DND-41 (cell line): ENCODE data around the gene SMR3B.

Experiments
- ATAC-seq: fragments of 200-7000 bp; cut with Tn5 transposase; 3 replicates; pipeline ENCODE4 v1.9.1; 2021; ENCODE audit warnings: low read depth; ENCODE audit not compliant: insufficient read depth
- DNase-seq: peaks from one replicate; pipeline ENCODE4 v3.0.0-alpha.2; 2020
- H2AFZ ChIP-seq: 2 replicates; pipeline ENCODE4 v1.6.0; 2012; ENCODE audit warnings: low read depth, low read length
- H3K27ac ChIP-seq: 2 replicates; pipeline ENCODE4 v1.5.1; 2012; ENCODE audit warnings: low read length, inconsistent platforms
- H3K27me3 ChIP-seq: fragments of 200-600 bp; sonication (generic); 2 replicates; pipeline ENCODE4 v1.6.0; 2012; ENCODE audit warnings: low read length, mild to moderate bottlenecking, inconsistent platforms; ENCODE audit not compliant: insufficient read depth, poor library complexity
- H3K36me3 ChIP-seq: 2 replicates; pipeline ENCODE4 v1.5.1; 2012; ENCODE audit warnings: low read length, inconsistent platforms; ENCODE audit not compliant: insufficient read depth
- H3K4me1 ChIP-seq: 2 replicates; pipeline ENCODE4 v1.5.1; 2012; ENCODE audit warnings: mild to moderate bottlenecking, low read length; ENCODE audit not compliant: insufficient read depth
- H3K4me2 ChIP-seq: 2 replicates; pipeline ENCODE4 v1.6.0; 2012; ENCODE audit warnings: mild to moderate bottlenecking, moderate library complexity, low read length, inconsistent platforms; ENCODE audit not compliant: insufficient read depth
- H3K4me3 ChIP-seq, 2 experiments: fragments of 200-600 bp in 1 of 2; shearing (Covaris generic) in 1 of 2; 2 replicates each; pipeline ENCODE4 v1.5.1; 2012 to 2016; ENCODE audit warnings: inconsistent platforms in 2 of 2, low read length in 2 of 2, mild to moderate bottlenecking in 2 of 2, low read depth in 1 of 2, moderate library complexity in 1 of 2
- H3K79me2 ChIP-seq: 2 replicates; pipeline ENCODE4 v1.6.0; 2012; ENCODE audit warnings: low read length, inconsistent platforms; ENCODE audit not compliant: insufficient read depth
- H3K9ac ChIP-seq: 2 replicates; pipeline ENCODE4 v1.6.0; 2012; ENCODE audit warnings: low read depth, mild to moderate bottlenecking, inconsistent platforms, low read length, moderate library complexity
- H3K9me3 ChIP-seq: 2 replicates; pipeline ENCODE4 v1.5.1; 2012; ENCODE audit warnings: low read length, moderate library complexity, mild to moderate bottlenecking, inconsistent platforms; ENCODE audit not compliant: insufficient read depth, severe bottlenecking
- H4K20me1 ChIP-seq: 2 replicates; pipeline ENCODE4 v1.6.0; 2012; ENCODE audit warnings: low read length; ENCODE audit not compliant: insufficient read depth
- EZH2 ChIP-seq: IDR thresholded peaks from 3 replicates; pipeline ENCODE4 v1.6.1; 2012; ENCODE audit warnings: borderline replicate concordance, low read depth, mild to moderate bottlenecking, moderate library complexity, low read length, inconsistent platforms; ENCODE audit not compliant: severe bottlenecking
- TF ChIP-seq, protein P1 (sequence below): IDR thresholded peaks from 2 replicates; pipeline ENCODE4 v1.5.1; 2012; ENCODE audit warnings: borderline replicate concordance, low read length, moderate library complexity, mild to moderate bottlenecking; ENCODE audit not compliant: poor library complexity, severe bottlenecking; ENCODE audit errors: extremely low read depth

Gene SMR3B

DNA sequence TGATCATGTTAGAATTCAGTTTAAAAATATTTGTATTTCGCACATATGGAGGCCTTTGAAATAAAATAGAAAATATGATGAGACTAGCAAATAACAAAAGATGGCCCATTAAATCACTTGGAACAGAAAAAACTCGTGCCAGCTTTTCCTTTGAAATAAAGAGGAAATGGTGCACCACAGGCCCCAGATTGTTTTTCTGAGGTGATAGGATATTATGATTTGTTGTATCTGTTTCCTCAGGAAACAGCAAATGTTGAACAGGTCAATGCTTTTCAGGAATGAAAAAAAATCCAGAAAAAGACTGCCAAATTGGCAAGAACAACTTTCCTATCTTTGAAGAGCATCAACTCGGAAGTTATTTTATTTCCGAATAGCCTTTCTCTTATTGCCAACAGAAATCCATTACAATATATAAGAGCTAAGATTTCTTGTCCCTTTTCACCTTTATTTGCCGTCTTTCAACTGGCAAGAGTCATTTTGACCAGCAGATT, at the start of gene SMR3B:
TSS of gene SMR3B (plus strand) at position 441 of the 491 bp plus-strand sequence. CDS start 1,380 bp downstream, outside the sequence.
- DNase-seq = no peak
- H3K4me2 ChIP-seq = no peak within 1 kb of the TSS
- no peaks in the 10 kb centered on the region for H3K36me3 ChIP-seq
- no peak within 1 kb of the TSS for H3K4me3 ChIP-seq
- no peak for TF ChIP-seq EZH2
- TF ChIP-seq, protein P1, sequence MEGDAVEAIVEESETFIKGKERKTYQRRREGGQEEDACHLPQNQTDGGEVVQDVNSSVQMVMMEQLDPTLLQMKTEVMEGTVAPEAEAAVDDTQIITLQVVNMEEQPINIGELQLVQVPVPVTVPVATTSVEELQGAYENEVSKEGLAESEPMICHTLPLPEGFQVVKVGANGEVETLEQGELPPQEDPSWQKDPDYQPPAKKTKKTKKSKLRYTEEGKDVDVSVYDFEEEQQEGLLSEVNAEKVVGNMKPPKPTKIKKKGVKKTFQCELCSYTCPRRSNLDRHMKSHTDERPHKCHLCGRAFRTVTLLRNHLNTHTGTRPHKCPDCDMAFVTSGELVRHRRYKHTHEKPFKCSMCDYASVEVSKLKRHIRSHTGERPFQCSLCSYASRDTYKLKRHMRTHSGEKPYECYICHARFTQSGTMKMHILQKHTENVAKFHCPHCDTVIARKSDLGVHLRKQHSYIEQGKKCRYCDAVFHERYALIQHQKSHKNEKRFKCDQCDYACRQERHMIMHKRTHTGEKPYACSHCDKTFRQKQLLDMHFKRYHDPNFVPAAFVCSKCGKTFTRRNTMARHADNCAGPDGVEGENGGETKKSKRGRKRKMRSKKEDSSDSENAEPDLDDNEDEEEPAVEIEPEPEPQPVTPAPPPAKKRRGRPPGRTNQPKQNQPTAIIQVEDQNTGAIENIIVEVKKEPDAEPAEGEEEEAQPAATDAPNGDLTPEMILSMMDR = no peak
- H3K4me1 ChIP-seq = no peaks in the 10 kb centered on the region
- no peak within 1 kb of the TSS for H3K27ac ChIP-seq
- H3K27me3 ChIP-seq = no peaks in the 10 kb centered on the region
- no peaks in the 10 kb centered on the region for H4K20me1 ChIP-seq
- no peaks in the 10 kb centered on the region for H3K79me2 ChIP-seq
- H2AFZ ChIP-seq = no peak within 1 kb of the TSS
- ATAC-seq = no peak
- H3K9ac ChIP-seq = no peak within 1 kb of the TSS
- H3K9me3 ChIP-seq = no peaks in the 10 kb centered on the region

DNA sequence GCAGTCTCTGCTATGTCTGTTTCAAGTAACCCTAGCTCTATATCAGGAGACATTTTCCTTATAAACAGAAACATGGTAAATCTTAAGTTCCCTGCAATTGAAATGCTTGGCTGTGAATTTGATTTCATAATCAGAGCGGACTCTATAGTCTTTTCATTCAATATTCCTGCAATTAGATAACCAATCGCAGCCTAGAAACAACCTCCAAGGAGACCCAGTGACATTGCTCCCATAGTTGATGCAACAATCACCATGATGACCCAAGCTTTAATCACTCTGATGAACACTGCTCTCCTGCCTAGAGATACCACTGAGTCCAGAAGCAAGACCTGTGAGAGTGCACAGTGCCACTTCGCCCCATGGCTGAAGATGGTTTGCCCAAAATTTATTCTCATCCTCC, 48.2 kb upstream of the SMR3B start, which contains the start of gene CABS1:
TSS of gene CABS1 (plus strand) at position 301 of the 400 bp plus-strand sequence. CDS start at position 360, 59 bp downstream.
- Histone ChIP-seq H3K36me3 (no peaks in the 10 kb centered on the region), H3K27ac (no peak within 1 kb of the TSS), H3K4me2 (no peak within 1 kb of the TSS), H4K20me1 (no peaks in the 10 kb centered on the region), H3K9me3 (no peaks in the 10 kb centered on the region), H3K27me3 (peaks cover 6% of the 10 kb centered on the region), H2AFZ (no peak within 1 kb of the TSS), H3K4me1 (no peaks in the 10 kb centered on the region), H3K4me3 (no peak within 1 kb of the TSS), H3K9ac (no peak within 1 kb of the TSS), H3K79me2 (no peaks in the 10 kb centered on the region)
- ATAC-seq (no peak), DNase-seq (no peak)
- no peak for TF ChIP-seq EZH2
- TF ChIP-seq, protein P1 = no peak

DNA sequence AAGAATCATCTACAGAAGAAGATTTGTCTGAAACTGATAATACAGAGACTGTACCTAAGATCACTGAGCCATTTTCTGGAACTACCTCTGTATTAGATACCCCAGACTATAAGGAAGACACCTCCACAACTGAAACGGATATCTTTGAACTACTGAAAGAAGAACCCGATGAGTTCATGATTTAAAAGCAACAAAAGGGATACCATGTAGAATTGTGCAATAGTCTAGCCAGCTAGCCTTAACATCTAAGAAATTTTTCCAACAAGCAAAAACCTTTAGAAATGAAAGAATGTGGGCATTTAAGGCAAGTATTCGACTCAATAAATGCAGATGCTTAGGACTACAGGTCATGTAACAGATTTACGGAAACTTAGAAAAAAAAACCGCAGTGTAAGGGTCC, 46.9 kb upstream of the SMR3B start:
- H3K36me3 ChIP-seq = no peaks in the 10 kb centered on the region
- no peak overlapping the region for H3K9ac ChIP-seq
- H3K9me3 ChIP-seq = no peaks in the 10 kb centered on the region
- no peak for TF ChIP-seq EZH2
- TF ChIP-seq, protein P1 = no peak
- no peak overlapping the region for H3K4me3 ChIP-seq
- H3K27ac ChIP-seq = no peak overlapping the region
- no peak overlapping the region for H2AFZ ChIP-seq
- no peaks in the 10 kb centered on the region for H4K20me1 ChIP-seq
- DNase-seq = no peak
- ATAC-seq = no peak
- H3K79me2 ChIP-seq = no peaks in the 10 kb centered on the region
- H3K4me2 ChIP-seq = no peak overlapping the region
- no peaks in the 10 kb centered on the region for H3K4me1 ChIP-seq
- H3K27me3 ChIP-seq = peaks cover 6% of the 10 kb centered on the region
